HCT116 (cell line): ENCODE data around the gene SND1. TPM values are rescaled to one million over a fixed set of nuclear protein-coding genes. Genes with fewer than 3 reads are reported as not detected.

Experiments used
- ATAC-seq: fragments of 200-7000 bp; cut with Tn5 transposase; 2 replicates; pipeline ENCODE4 v1.9.1; 2020; ENCODE audit warnings: mild to moderate bottlenecking, moderate library complexity
- BruUV-seq: library from RNA; stranded (reverse); fragments of 400-500 nt; replicated peaks from 2 replicates; lab custom pipeline; 2021; lab: Mats Ljungman, UMichigan
- CTCF ChIA-PET: fragments of 300-600 bp; sonication (Branson Sonifier 250); formaldehyde crosslinking; loops from one replicate; lab custom pipeline; 2021; ENCODE audit warnings: antibody characterized with exemption; lab: Charles Lee
- POLR2A ChIA-PET: fragments of 300-600, 350-600 bp; sonication (Branson Sonifier 250); formaldehyde crosslinking; loops from one replicate; lab custom pipeline; 2021; ENCODE audit warnings: antibody characterized with exemption; lab: Charles Lee
- RAD21 ChIA-PET, 2 experiments: fragments of 300-600 bp; sonication (Branson Sonifier 250); formaldehyde crosslinking; loops; one replicate each; lab custom pipeline; 2023; ENCODE audit warnings: low total read pairs in 2 of 2; ENCODE audit not compliant: uncharacterized antibody in 2 of 2, unreplicated experiment in 2 of 2, low non-redundant PET in 1 of 2; lab: Charles Lee
- DNase-seq: peaks from one replicate; pipeline ENCODE4 v3.0.0-alpha.2; 2010; ENCODE audit warnings: low read depth, low spot score
- H2AFZ ChIP-seq: fragments of 200-600 bp; shearing (Covaris generic), sonication (generic); 2 replicates; pipeline ENCODE4 v1.6.1; 2017; ENCODE audit warnings: low read depth, mixed run types, mixed read lengths, antibody characterized with exemption, low read length; ENCODE audit not compliant: poor library complexity, severe bottlenecking
- H3K27ac ChIP-seq: 2 replicates; pipeline ENCODE4 v1.5.1; 2012; ENCODE audit warnings: low read depth, low read length
- H3K27me3 ChIP-seq: fragments of 200-600 bp; sonication (generic); 2 replicates; pipeline ENCODE4 v1.6.1; 2016; ENCODE audit warnings: mixed run types, low read length, mixed read lengths; ENCODE audit not compliant: insufficient read depth
- H3K36me3 ChIP-seq, 2 experiments: fragments of 200-500 bp in 1 of 2; fragments of 200-600 bp in 1 of 2; sonication (Bioruptor generic) in 1 of 2; sonication (generic) in 1 of 2; 2 replicates each; pipeline versions ENCODE4 v1.5.1 to v1.6.1; 2014 to 2016; ENCODE audit warnings: low read length in 2 of 2, inconsistent platforms in 1 of 2, mixed read lengths in 1 of 2, mixed run types in 1 of 2; ENCODE audit not compliant: insufficient read depth in 2 of 2, control insufficient read depth in 1 of 2
- H3K4me1 ChIP-seq, 2 experiments: fragments of 200-600 bp in 1 of 2; sonication (generic) in 1 of 2; 2 replicates each; pipeline versions ENCODE4 v1.5.1 to v1.6.1; 2012 to 2017; ENCODE audit warnings: low read length in 2 of 2, inconsistent platforms in 1 of 2, mild to moderate bottlenecking in 1 of 2, mixed read lengths in 1 of 2, mixed run types in 1 of 2, moderate library complexity in 1 of 2; ENCODE audit not compliant: insufficient read depth in 2 of 2, control insufficient read depth in 1 of 2
- H3K4me2 ChIP-seq: fragments of 200-600 bp; sonication (generic); 2 replicates; pipeline ENCODE4 v1.6.1; 2017; ENCODE audit warnings: mixed run types, low read length, mixed read lengths
- H3K4me3 ChIP-seq, 2 experiments: fragments of 200-600 bp in 1 of 2; sonication (generic) in 1 of 2; replicated peaks in 1 of 2; 2 replicates each; pipeline ENCODE4 v1.5.1; 2011 to 2016; ENCODE audit warnings: low read length in 2 of 2, control low read depth in 1 of 2, low read depth in 1 of 2, mild to moderate bottlenecking in 1 of 2, mixed read lengths in 1 of 2, mixed run types in 1 of 2
- H3K79me2 ChIP-seq: fragments of 200-600 bp; sonication (generic); 2 replicates; pipeline ENCODE4 v1.6.1; 2017; ENCODE audit warnings: mild to moderate bottlenecking, mixed run types, low read length, moderate library complexity, mixed read lengths; ENCODE audit not compliant: insufficient read depth
- H3K9ac ChIP-seq: fragments of 200-600 bp; sonication (generic); 2 replicates; pipeline ENCODE4 v1.6.1; 2016; ENCODE audit warnings: low read length, mixed read lengths
- H3K9me2 ChIP-seq: fragments of 200-600 bp; sonication (generic), shearing (Covaris generic); 2 replicates; pipeline ENCODE4 v1.6.1; 2017; ENCODE audit warnings: mixed run types, mild to moderate bottlenecking, moderate library complexity; ENCODE audit not compliant: insufficient read depth
- H3K9me3 ChIP-seq, 2 experiments: fragments of 200-500 bp in 1 of 2; fragments of 200-600 bp in 1 of 2; sonication (Bioruptor generic) in 1 of 2; sonication (generic) in 1 of 2; 2 replicates each; pipeline ENCODE4 v1.6.1; 2014 to 2017; ENCODE audit warnings: low read length in 2 of 2, mixed read lengths in 2 of 2, inconsistent platforms in 1 of 2, low read depth in 1 of 2, mild to moderate bottlenecking in 1 of 2, mixed run types in 1 of 2, moderate library complexity in 1 of 2; ENCODE audit not compliant: control insufficient read depth in 1 of 2, insufficient read depth in 1 of 2
- H4K20me1 ChIP-seq: fragments of 200-600 bp; sonication (generic), shearing (Covaris generic); 2 replicates; pipeline ENCODE4 v1.6.1; 2017; ENCODE audit warnings: mixed run types, mild to moderate bottlenecking, moderate library complexity; ENCODE audit not compliant: insufficient read depth
- ATF3 ChIP-seq: IDR thresholded peaks from 2 replicates; pipeline ENCODE4 v1.6.1; 2012
- CBX3 ChIP-seq: IDR thresholded peaks from 2 replicates; pipeline ENCODE4 v1.6.1; 2012; ENCODE audit warnings: low read depth
- CEBPB ChIP-seq: IDR thresholded peaks from 2 replicates; pipeline ENCODE4 v1.6.1; 2012; ENCODE audit warnings: low read depth
- EGR1 ChIP-seq: IDR thresholded peaks from 2 replicates; pipeline ENCODE4 v1.6.1; 2012; ENCODE audit warnings: low read depth
- ELF1 ChIP-seq: IDR thresholded peaks from 2 replicates; pipeline ENCODE4 v1.6.1; 2012; ENCODE audit warnings: low read depth, borderline replicate concordance
- EZH2 ChIP-seq: fragments of 200-600 bp; sonication (generic); IDR thresholded peaks from 2 replicates; pipeline ENCODE4 v1.6.1; 2017; ENCODE audit warnings: antibody characterized with exemption, mixed run types
- EZH2phosphoT487 ChIP-seq: fragments of 200-600 bp; IDR thresholded peaks from 2 replicates; pipeline ENCODE4 v1.6.1; 2018; ENCODE audit warnings: antibody characterized with exemption, borderline replicate concordance
- FOSL1 ChIP-seq: IDR thresholded peaks from 2 replicates; pipeline ENCODE4 v1.6.1; 2012; ENCODE audit warnings: low read depth
- JUND ChIP-seq: IDR thresholded peaks from 2 replicates; pipeline ENCODE4 v1.6.1; 2012
- POLR2A ChIP-seq: IDR thresholded peaks from 2 replicates; pipeline ENCODE4 v1.7.0; 2011; ENCODE audit warnings: borderline replicate concordance; ENCODE audit not compliant: insufficient read depth, insufficient read length; ENCODE audit errors: extremely low read depth
- POLR2AphosphoS5 ChIP-seq: IDR thresholded peaks from 2 replicates; pipeline ENCODE4 v1.6.1; 2011; ENCODE audit warnings: mild to moderate bottlenecking, low read depth, low read length, moderate library complexity
- RAD21 ChIP-seq: IDR thresholded peaks from 2 replicates; pipeline ENCODE4 v1.6.1; 2012; ENCODE audit warnings: low read depth, mild to moderate bottlenecking
- REST ChIP-seq: IDR thresholded peaks from 2 replicates; pipeline ENCODE4 v1.6.1; 2012; ENCODE audit warnings: low read depth
- SIN3A ChIP-seq: IDR thresholded peaks from 2 replicates; pipeline ENCODE4 v1.6.1; 2012; ENCODE audit warnings: low read depth
- SP1 ChIP-seq: IDR thresholded peaks from 2 replicates; pipeline ENCODE4 v1.6.1; 2012; ENCODE audit warnings: low read depth
- SRF ChIP-seq: IDR thresholded peaks from 2 replicates; pipeline ENCODE4 v1.6.1; 2012; ENCODE audit warnings: low read depth
- TCF7L2 ChIP-seq: IDR thresholded peaks from 2 replicates; pipeline ENCODE4 v1.7.0; 2011; ENCODE audit warnings: borderline replicate concordance, inconsistent platforms; ENCODE audit not compliant: insufficient read depth, insufficient read length; ENCODE audit errors: extremely low read depth
- ZBTB33 ChIP-seq: IDR thresholded peaks from 2 replicates; pipeline ENCODE4 v1.6.1; 2011; ENCODE audit warnings: mild to moderate bottlenecking, low read length, moderate library complexity; ENCODE audit not compliant: insufficient replicate concordance; ENCODE audit errors: extremely low read depth
- ZFX ChIP-seq: fragments of 450-650 bp; IDR thresholded peaks from 2 replicates; pipeline ENCODE4 v1.6.1; 2017
- ZNF274 ChIP-seq: fragments of 200-500 bp; sonication (Bioruptor generic); IDR thresholded peaks from 2 replicates; pipeline ENCODE4 v1.6.1; 2014; ENCODE audit warnings: mild to moderate bottlenecking, low read depth, low read length, inconsistent platforms
- intact Hi-C: fragments of 100-400 bp; cut with micrococcal nuclease; formaldehyde crosslinking; loops from 2 replicates; pipeline ENCODE4 v1.10.0; 2022
- total RNA-seq: library from RNA; stranded (reverse); gene quantifications from one replicate; pipeline ENCODE4 v1.2.1, GENCODE V29; 2021; ENCODE audit not compliant: unreplicated experiment

SND1 gene
- total RNA-seq, 1 experiment from 2014 or later: 169 TPM

GRCh38 chr7:127690337-127690736 is 38.3 kb downstream of the SND1 start (continued):
- TF ChIP-seq SP1 (no peak), ZNF274 (no peak), EGR1 (no peak), POLR2AphosphoS5 (no peak), CBX3 (no peak), POLR2A (no peak), CEBPB (no peak), SRF (no peak)

GRCh38 chr7:127690806-127691205 is 38.8 kb downstream of the SND1 start:
- Histone ChIP-seq H3K4me3 (no peak overlapping the region), H3K9ac (no peak overlapping the region), H4K20me1 (peaks cover 17% of the 10 kb centered on the region), H3K36me3 (peaks cover 38 to 67% of the 10 kb centered on the region in 2 experiments), H3K27ac (no peak overlapping the region), H2AFZ (no peak overlapping the region), H3K4me2 (no peak overlapping the region), H3K9me2 (no peaks in the 10 kb centered on the region), H3K27me3 (no peaks in the 10 kb centered on the region), H3K9me3 (no peaks in the 10 kb centered on the region), H3K4me1 (no peaks in the 10 kb centered on the region), H3K79me2 (peaks cover 98% of the 10 kb centered on the region)
- DNase-seq (no peak), ATAC-seq (no peak)
- RAD21 ChIA-PET: no interaction called here
- CTCF ChIA-PET: no interaction called here
- no TSS peak for BruUV-seq
- POLR2A ChIA-PET: no interaction called here
- intact Hi-C loops: no loop called here
- TF ChIP-seq EZH2 (no peak), POLR2A (no peak), TCF7L2 (no peak), ZBTB33 (no peak), POLR2AphosphoS5 (no peak), FOSL1 (no peak), JUND (no peak), ZFX (no peak), SIN3A (no peak), EGR1 (no peak), CBX3 (no peak), ATF3 (no peak), ZNF274 (no peak), RAD21 (no peak), EZH2phosphoT487 (no peak), CEBPB (no peak), REST (no peak), ELF1 (no peak)
